CD4-positive, CD25-positive, alpha-beta regulatory T cell (primary cell): ENCODE data around the gene ZNF407. TPM values are rescaled to one million over a fixed set of nuclear protein-coding genes. Genes with fewer than 3 reads are reported as not detected.

Experiments used
- ATAC-seq, 2 donors: fragments of 150-1000 bp; cut with Tn5 transposase; one replicate each; pipeline ENCODE4 v1.10.0; 2021; ENCODE audit warnings: low read depth in 2 of 2, moderate number of reproducible peaks in 2 of 2, moderate library complexity in 1 of 2
- DNase-seq, 3 donors: peaks; one replicate each; pipeline versions ENCODE4 v3.0.0 to v3.0.0-alpha.2; 2012 to 2022; ENCODE audit warnings: mixed read lengths in 1 of 3
- H3K27ac ChIP-seq: one replicate; pipeline ENCODE4 v1.7.0; 2013; ENCODE audit warnings: mild to moderate bottlenecking, low read length; ENCODE audit not compliant: insufficient read depth, poor library complexity, severe bottlenecking
- H3K27me3 ChIP-seq: one replicate; pipeline ENCODE4 v1.7.0; 2013; ENCODE audit warnings: low read length; ENCODE audit not compliant: control insufficient read depth, insufficient read depth
- H3K36me3 ChIP-seq: one replicate; pipeline ENCODE4 v1.7.0; 2013; ENCODE audit warnings: mild to moderate bottlenecking, low read length, moderate library complexity; ENCODE audit not compliant: control insufficient read depth, insufficient read depth
- H3K4me1 ChIP-seq: 2 replicates; pipeline ENCODE4 v1.7.0; 2013; ENCODE audit warnings: mild to moderate bottlenecking, low read length; ENCODE audit not compliant: insufficient read depth, control insufficient read depth, poor library complexity, severe bottlenecking
- H3K4me3 ChIP-seq: one replicate; pipeline ENCODE4 v1.7.0; 2013; ENCODE audit warnings: low read depth, mild to moderate bottlenecking, low read length, moderate library complexity
- H3K9me3 ChIP-seq, 2 experiments: 1 replicate in 1 of 2; 2 replicates in 1 of 2; pipeline ENCODE4 v1.7.0; 2013; ENCODE audit warnings: low read length in 2 of 2, mild to moderate bottlenecking in 1 of 2, moderate library complexity in 1 of 2; ENCODE audit not compliant: control insufficient read depth in 2 of 2
- H3K27ac Mint-ChIP-seq, 3 donors: one replicate each; pipeline ENCODE4 v1.8.0; 2020 to 2022; ENCODE audit warnings: mild to moderate bottlenecking in 3 of 3, mixed read lengths in 3 of 3, moderate library complexity in 2 of 3
- H3K27me3 Mint-ChIP-seq: one replicate; pipeline ENCODE4 v1.8.0; 2022; ENCODE audit warnings: mild to moderate bottlenecking, mixed read lengths
- H3K36me3 Mint-ChIP-seq: one replicate; pipeline ENCODE4 v1.8.0; 2020; ENCODE audit warnings: mixed read lengths
- H3K4me1 Mint-ChIP-seq, 4 donors: one replicate each; pipeline ENCODE4 v1.8.0; 2020 to 2022; ENCODE audit warnings: mixed read lengths in 4 of 4, mild to moderate bottlenecking in 1 of 4
- H3K4me3 Mint-ChIP-seq, 4 donors: one replicate each; pipeline ENCODE4 v1.8.0; 2020 to 2022; ENCODE audit warnings: mild to moderate bottlenecking in 4 of 4, mixed read lengths in 4 of 4, moderate library complexity in 3 of 4
- H3K9me3 Mint-ChIP-seq, 7 donors: one replicate each; pipeline ENCODE4 v1.8.0; 2020 to 2022; ENCODE audit warnings: mixed read lengths in 7 of 7, mild to moderate bottlenecking in 3 of 7, moderate library complexity in 2 of 7
- polyA plus RNA-seq, 4 donors: library from polyadenylated mRNA; unstranded; fragments of 300-500 nt; fragmentation: Illumina TruSeq; gene quantifications; one replicate each; pipeline ENCODE4 v1.2.3, GENCODE V29; 2021
- total RNA-seq: library from RNA; stranded (reverse); gene quantifications from one replicate; pipeline ENCODE4 v1.2.3, GENCODE V29; 2022

The ZNF407 gene
- total and polyA plus RNA-seq, 5 donors from 2014 or later, result 2.0 to 34.0 (median 3.8) TPM

- ATAC-seq (no peak), DNase-seq (no peak)
- H3K27ac ChIP-seq, result no peak overlapping the region
- H3K9me3 ChIP-seq, result no peaks in the 10 kb centered on the region
- Mint-ChIP-seq H3K4me1 (peaks cover 3 to 7% (median 4%) of the 10 kb centered on the region in 4 donors), H3K27me3 (no peaks in the 10 kb centered on the region), H3K27ac (no peak overlapping the region), H3K9me3 (no peaks in the 10 kb centered on the region), H3K36me3 (peaks cover 29% of the 10 kb centered on the region), H3K4me3 (no peak overlapping the region)
- H3K36me3 ChIP-seq, result no peaks in the 10 kb centered on the region
- no peaks in the 10 kb centered on the region for H3K4me1 ChIP-seq
- no peaks in the 10 kb centered on the region for H3K27me3 ChIP-seq
- no peak overlapping the region for H3K4me3 ChIP-seq
Measured at GRCh38 chr18:74906184-74906583, 308.5 kb downstream of the ZNF407 start.

DNA sequence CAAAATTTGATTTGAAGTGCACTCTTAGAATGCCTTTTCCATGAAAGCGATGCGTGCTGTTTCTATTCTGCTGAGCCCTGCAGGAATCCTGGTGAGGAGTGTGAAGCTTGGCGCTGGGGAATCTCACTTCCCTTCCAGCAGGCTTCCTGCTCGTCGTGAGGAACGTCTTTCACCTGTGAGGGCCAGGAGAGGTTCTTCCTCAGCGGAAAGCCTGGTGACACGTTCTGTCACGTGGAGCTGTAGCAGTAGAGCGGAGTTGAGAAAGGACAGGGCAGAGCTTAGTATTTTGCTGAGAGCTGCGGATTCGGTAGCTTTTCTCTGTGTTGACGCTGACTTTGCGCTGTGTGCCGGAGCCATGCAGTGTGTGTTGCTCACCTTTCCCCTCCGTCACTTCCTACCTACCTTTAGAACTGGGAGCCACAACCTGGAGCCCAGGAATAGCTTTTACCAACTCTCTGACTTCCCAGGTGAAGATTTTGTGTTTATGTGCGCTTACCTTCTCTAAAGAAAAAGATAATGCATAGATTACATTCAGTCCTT, 316.5 kb downstream of the ZNF407 start:
- Histone ChIP-seq H3K4me3 (no peak overlapping the region), H3K4me1 (peaks cover 4% of the 10 kb centered on the region), H3K27ac (no peak overlapping the region), H3K27me3 (no peaks in the 10 kb centered on the region), H3K9me3 (no peaks in the 10 kb centered on the region), H3K36me3 (no peaks in the 10 kb centered on the region)
- H3K27ac Mint-ChIP-seq, result no peak overlapping the region
- H3K9me3 Mint-ChIP-seq, result no peaks in the 10 kb centered on the region
- ATAC-seq (no peak), DNase-seq (no peak)
- no peaks in the 10 kb centered on the region for H3K27me3 Mint-ChIP-seq
- no peaks in the 10 kb centered on the region for H3K36me3 Mint-ChIP-seq
- H3K4me3 Mint-ChIP-seq, result no peak overlapping the region
- no peaks in the 10 kb centered on the region for H3K4me1 Mint-ChIP-seq

DNA sequence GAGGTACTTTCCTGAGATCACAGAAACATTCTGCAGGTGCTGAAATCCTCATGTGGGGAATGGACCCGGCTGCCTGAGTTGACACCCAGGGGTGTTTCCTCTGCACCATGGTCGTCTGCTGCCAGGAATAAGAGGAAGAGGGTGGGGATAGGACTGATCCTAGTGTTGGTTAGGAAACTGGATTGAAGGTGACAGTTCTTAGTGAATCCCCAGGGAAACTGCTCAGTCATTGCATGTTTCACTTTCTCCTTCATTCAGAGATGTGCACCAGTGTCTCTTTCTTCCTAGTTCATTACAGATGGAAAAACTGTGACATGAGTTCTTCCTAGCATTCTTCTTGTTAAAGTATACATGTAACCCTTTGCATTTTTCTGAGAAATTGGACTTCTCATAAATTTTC, 317.0 kb downstream of the ZNF407 start:
- Mint-ChIP-seq H3K4me3 (no peak overlapping the region), H3K36me3 (no peaks in the 10 kb centered on the region), H3K27ac (no peak overlapping the region), H3K4me1 (no peaks in the 10 kb centered on the region), H3K9me3 (no peaks in the 10 kb centered on the region), H3K27me3 (no peaks in the 10 kb centered on the region)
- no peak overlapping the region for H3K4me3 ChIP-seq
- DNase-seq (no peak), ATAC-seq (no peak)
- H3K4me1 ChIP-seq, result peaks cover 4% of the 10 kb centered on the region
- no peaks in the 10 kb centered on the region for H3K27me3 ChIP-seq
- H3K36me3 ChIP-seq, result no peaks in the 10 kb centered on the region
- no peak overlapping the region for H3K27ac ChIP-seq
- no peaks in the 10 kb centered on the region for H3K9me3 ChIP-seq

GRCh38 chr18:74916773-74917393, 319.2 kb downstream of the ZNF407 start:
- Histone ChIP-seq H3K27me3 (no peaks in the 10 kb centered on the region), H3K4me3 (no peak overlapping the region), H3K36me3 (peaks cover 7% of the 10 kb centered on the region), H3K9me3 (no peaks in the 10 kb centered on the region), H3K4me1 (peaks cover 4% of the 10 kb centered on the region), H3K27ac (no peak overlapping the region)
- Mint-ChIP-seq H3K4me1 (no peaks in the 10 kb centered on the region), H3K9me3 (no peaks in the 10 kb centered on the region), H3K4me3 (no peak overlapping the region), H3K27ac (no peak overlapping the region), H3K36me3 (peaks cover 15% of the 10 kb centered on the region), H3K27me3 (no peaks in the 10 kb centered on the region)
- no peak for ATAC-seq
- peak in 1 of 3 donors; percentile 47 for DNase-seq

DNA sequence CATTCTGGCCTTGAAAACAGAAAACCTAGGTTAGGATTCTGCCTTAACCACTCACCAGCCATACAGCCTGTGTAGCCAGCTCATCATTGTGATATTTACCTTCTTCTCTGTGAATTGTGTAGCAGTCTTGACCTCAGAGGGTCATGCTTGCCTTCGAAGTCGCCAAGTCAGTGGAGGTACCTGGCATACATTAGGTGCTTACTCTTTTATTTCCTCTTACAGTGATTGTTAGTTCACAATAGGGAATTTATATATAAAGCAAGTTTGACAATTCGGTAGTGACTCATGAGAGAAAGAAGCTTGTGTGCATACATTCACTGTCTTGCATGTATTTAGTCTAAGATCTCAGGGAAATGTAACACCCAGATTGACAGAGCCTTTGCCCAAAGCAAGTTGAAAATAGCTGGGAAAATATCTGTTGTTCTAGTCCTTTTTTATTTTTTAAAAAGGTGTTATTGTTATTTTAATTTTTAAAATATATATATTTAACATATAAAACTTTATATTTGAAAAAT, 320.7 kb downstream of the ZNF407 start:
- Histone ChIP-seq H3K4me3 (no peak overlapping the region), H3K36me3 (peaks cover 7% of the 10 kb centered on the region), H3K4me1 (peaks cover 4% of the 10 kb centered on the region), H3K9me3 (no peaks in the 10 kb centered on the region), H3K27ac (no peak overlapping the region), H3K27me3 (no peaks in the 10 kb centered on the region)
- Mint-ChIP-seq H3K27ac (peak overlapping the region in 1 of 3 donors; percentile 6), H3K27me3 (no peaks in the 10 kb centered on the region), H3K36me3 (peaks cover 20% of the 10 kb centered on the region), H3K4me1 (no peaks in the 10 kb centered on the region), H3K4me3 (no peak overlapping the region), H3K9me3 (no peaks in the 10 kb centered on the region)
- ATAC-seq, result no peak
- no peak for DNase-seq

GRCh38 chr18:74921057-74921820, 323.6 kb downstream of the ZNF407 start:
- H3K36me3 ChIP-seq, result peaks cover 7% of the 10 kb centered on the region
- Mint-ChIP-seq H3K27me3 (no peaks in the 10 kb centered on the region), H3K9me3 (no peaks in the 10 kb centered on the region), H3K27ac (no peak overlapping the region), H3K36me3 (peaks cover 20% of the 10 kb centered on the region), H3K4me1 (peaks cover 0 to 2% (median 0%) of the 10 kb centered on the region in 4 donors), H3K4me3 (no peak overlapping the region)
- H3K4me1 ChIP-seq, result peaks cover 4% of the 10 kb centered on the region
- DNase-seq (no peak), ATAC-seq (no peak)
- no peaks in the 10 kb centered on the region for H3K27me3 ChIP-seq
- no peak overlapping the region for H3K27ac ChIP-seq
- no peak overlapping the region for H3K4me3 ChIP-seq
- no peaks in the 10 kb centered on the region for H3K9me3 ChIP-seq

GRCh38 chr18:74926051-74926450, 328.4 kb downstream of the ZNF407 start:
- DNase-seq (no peak), ATAC-seq (no peak)
- Mint-ChIP-seq H3K36me3 (peaks cover 21% of the 10 kb centered on the region), H3K27ac (no peak overlapping the region), H3K9me3 (no peaks in the 10 kb centered on the region), H3K4me3 (no peak overlapping the region), H3K27me3 (no peaks in the 10 kb centered on the region), H3K4me1 (peaks cover 0 to 2% (median 0%) of the 10 kb centered on the region in 4 donors)
- H3K9me3 ChIP-seq, result no peaks in the 10 kb centered on the region
- no peaks in the 10 kb centered on the region for H3K4me1 ChIP-seq
- peaks cover 5% of the 10 kb centered on the region for H3K36me3 ChIP-seq
- H3K4me3 ChIP-seq, result no peak overlapping the region
- H3K27ac ChIP-seq, result no peak overlapping the region
- no peaks in the 10 kb centered on the region for H3K27me3 ChIP-seq
